GM13976 (cell line): ENCODE data around the gene CRADD.

ENCODE experiments used
- DNase-seq: peaks from one replicate; pipeline ENCODE4 v3.0.0; 2012; ENCODE audit warnings: low spot score
- CTCF ChIP-seq: IDR thresholded peaks from 2 replicates; pipeline ENCODE4 v1.5.1; 2012; ENCODE audit warnings: borderline replicate concordance, mild to moderate bottlenecking; ENCODE audit not compliant: insufficient read depth; ENCODE audit errors: extremely low read depth, missing control alignments, control extremely low read depth
- in situ Hi-C: fragments of 300-500 bp; cut with MboI; formaldehyde crosslinking; loops from one replicate; pipeline ENCODE4 v1.12.0; 2022; ENCODE audit warnings: low sequenced_read_pairs, mixed read lengths, inconsistent platforms; ENCODE audit not compliant: unreplicated experiment

CRADD gene

DNA sequence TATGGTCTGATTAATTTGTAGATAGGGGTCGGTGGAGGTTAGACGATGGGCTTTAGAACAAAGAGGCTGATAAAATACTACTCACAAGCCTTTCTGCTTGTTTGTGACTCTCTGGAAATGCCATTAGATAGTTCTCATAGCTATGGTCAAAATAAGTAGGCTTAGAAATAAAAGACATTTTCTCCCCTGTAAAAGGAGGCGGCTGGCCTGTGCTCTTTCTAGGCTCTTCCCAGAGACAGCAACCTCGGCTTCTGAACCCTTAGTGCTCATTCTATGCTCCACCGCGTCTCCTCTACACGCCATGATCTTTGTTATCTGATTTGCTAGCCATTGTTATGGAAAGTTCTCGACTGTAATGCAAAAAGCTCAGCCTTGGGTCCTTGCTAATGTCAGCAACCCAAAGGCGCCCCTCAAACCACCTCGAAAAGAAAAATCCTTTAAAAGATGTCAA lies 64.5 kb downstream of the CRADD start:
- DNase-seq, result peak; percentile 34
- in situ Hi-C loops, result no loop called here

GRCh38 chr12:93742110-93742934 lies 65.1 kb downstream of the CRADD start:
- TF ChIP-seq CTCF, result peak; percentile 66
- in situ Hi-C loops, result no loop called here
- DNase-seq, result peak; percentile 83

More for the DNA sequence above, 64.5 kb downstream of the CRADD start:
- TF ChIP-seq CTCF, result no peak

- TF ChIP-seq CTCF, result no peak
- no peak for DNase-seq
- in situ Hi-C loops, result no loop called here
These were observed 66.2 kb downstream of the CRADD start for GRCh38 chr12:93743229-93743998.

- no peak for TF ChIP-seq CTCF
- in situ Hi-C loops, result no loop called here
- no peak for DNase-seq
These were observed 67.0 kb downstream of the CRADD start for GRCh38 chr12:93743999-93744689.

GRCh38 chr12:93745286-93745685 lies 68.1 kb downstream of the CRADD start:
- DNase-seq, result no peak
- TF ChIP-seq CTCF, result no peak
- in situ Hi-C loops, result no loop called here

DNA sequence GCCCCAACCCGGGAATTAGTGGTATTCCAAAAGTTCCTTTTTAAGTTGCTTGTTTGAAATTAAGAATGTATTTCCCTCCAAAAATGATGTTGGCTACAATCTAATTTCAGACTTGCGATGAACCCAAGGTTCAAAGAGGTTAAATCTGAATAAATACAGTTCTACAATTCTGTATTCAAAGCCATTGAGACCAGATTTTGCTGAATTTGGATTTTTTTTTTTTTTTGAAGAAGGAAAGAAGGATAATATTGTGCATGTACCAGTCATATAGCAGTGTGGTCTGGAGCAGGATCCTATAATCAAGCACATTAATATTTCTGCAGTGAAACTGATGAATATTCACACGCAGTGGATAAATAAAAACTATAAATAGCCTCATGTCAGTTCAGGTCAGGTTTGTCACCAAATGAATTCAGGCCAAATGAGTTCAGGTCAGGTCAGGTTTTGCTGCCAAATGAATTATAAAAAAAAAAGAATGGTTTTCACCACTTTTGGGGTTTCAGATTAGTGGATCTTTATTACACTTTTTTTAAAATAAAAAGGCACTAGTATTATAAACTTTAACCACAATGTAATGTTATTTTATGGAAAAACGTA lies 69.5 kb downstream of the CRADD start:
- DNase-seq, result no peak
- no peak for TF ChIP-seq CTCF
- in situ Hi-C loops, result no loop called here
